Skin epidermis (tissue), 12 donors: ENCODE data around the gene FITM1.

ENCODE experiments used
- H3K27ac ChIP-seq, 21 experiments: fragments of 200-600 bp; sonication (generic) in 11 of 21; one replicate each; pipeline ENCODE4 v1.5.0; 2020; ENCODE audit warnings: mild to moderate bottlenecking in 3 of 21, inconsistent platforms in 2 of 21, moderate library complexity in 2 of 21
- H3K4me3 ChIP-seq, 7 experiments: fragments of 200-600 bp; sonication (generic) in 2 of 7; one replicate each; pipeline ENCODE4 v1.5.0; 2020; ENCODE audit warnings: inconsistent platforms in 2 of 7, mild to moderate bottlenecking in 2 of 7, moderate library complexity in 1 of 7

The FITM1 gene

GRCh38 chr14:24172871-24173281 lies 42.4 kb downstream of the FITM1 start:
- no peak overlapping the region for H3K4me3 ChIP-seq
- no peak overlapping the region for H3K27ac ChIP-seq

DNA sequence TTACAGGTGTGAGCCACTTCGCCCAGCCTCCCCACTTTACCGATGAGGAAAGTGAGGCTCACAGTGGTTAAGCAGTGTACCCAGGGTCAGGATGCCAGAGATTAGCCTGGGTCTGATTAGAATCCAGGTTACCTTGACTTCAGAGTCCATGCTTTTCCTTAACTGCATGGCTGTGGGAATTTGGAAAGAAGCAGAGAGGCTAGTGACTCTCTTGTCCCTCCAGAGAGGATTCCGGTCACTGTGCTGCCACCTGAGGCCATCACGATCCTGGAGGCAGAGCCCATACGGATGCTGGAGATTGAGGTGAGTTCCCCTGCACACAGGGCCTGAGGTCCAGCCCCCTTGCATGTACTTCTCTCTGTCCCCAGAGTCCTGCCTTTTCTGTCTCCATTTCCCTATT lies 46.1 kb downstream of the FITM1 start:
- Histone ChIP-seq H3K27ac (no peak overlapping the region), H3K4me3 (no peak overlapping the region)

DNA sequence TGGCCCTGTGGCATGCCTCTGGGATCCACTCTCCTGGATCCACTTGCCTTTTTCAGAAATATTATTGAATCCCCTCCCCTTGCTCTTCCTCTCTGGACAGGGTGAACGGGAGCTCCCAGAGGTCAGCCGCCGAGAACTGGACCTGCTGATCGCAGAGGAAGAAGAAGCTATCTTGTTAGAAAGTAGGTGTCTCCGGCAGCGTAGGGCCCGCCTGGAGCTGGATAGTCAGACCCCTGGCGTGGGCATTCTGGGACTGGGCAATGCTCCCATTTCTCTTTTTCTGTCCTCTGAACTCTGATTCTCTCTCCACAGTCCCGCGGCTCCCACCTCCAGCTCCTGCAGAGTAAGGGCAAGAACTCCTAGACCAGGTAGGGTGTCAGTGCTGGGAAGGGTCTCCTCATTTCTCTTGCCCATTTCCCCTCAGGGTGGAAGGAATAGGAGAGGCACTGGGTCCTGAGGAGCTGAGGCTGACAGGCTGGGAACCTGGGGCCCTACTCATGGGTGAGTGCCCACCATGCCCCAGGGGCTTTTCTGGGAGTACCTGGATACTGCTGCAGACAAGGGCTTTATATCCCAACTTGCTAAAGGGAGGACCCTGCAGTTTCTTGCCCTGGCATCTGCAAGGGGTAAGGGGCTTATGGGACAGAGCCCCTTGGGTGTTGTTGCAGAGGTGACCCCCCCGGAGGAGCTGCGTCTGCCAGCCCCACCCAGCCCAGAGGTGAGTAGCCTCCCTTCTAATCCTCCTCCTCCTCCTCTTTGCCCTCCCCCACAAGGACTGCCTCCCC lies 46.8 kb downstream of the FITM1 start:
- Histone ChIP-seq H3K27ac (no peak overlapping the region), H3K4me3 (no peak overlapping the region)

GRCh38 chr14:24177891-24178290 lies 47.4 kb downstream of the FITM1 start:
- Histone ChIP-seq H3K4me3 (no peak overlapping the region), H3K27ac (no peak overlapping the region)

DNA sequence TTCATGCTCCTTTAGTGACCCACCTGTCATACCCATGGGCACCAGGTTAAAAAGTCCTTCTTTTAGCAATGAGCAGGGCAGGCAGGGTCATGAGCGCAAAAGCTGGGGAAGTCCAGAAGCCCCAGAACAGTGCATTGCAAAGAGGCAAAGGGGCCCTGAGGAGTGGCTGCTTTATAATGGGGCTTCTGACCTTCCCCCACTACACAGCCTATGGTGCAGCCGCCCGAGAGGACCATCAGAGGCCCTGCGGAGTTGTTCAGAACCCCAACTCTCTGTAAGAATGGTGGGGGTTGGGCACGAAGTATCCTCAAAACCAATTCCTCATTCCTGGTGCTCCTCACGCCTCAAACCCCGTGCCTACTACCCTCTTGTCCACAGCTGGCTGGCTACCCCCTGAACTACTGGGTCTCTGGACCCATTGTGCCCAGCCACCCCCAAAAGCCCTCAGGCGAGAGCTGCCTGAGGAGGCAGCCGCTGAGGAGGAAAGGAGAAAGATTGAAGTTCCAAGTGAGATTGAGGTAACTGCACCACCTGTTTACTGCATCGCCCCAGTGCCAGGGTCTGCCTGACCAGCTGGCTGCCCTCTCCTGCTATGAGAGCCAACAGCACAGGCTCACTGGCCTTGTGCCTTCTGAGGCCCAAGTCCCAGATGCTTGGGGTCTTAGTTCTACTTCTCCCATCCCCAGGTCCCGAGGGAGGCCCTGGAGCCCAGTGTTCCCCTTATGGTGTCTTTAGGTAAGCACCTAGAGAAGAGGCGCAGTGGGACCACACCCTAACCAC lies 48.1 kb downstream of the FITM1 start:
- no peak overlapping the region for H3K4me3 ChIP-seq
- peak overlapping the region in 3 of 21 experiments; percentile 40 to 69 (median 67) for H3K27ac ChIP-seq

DNA sequence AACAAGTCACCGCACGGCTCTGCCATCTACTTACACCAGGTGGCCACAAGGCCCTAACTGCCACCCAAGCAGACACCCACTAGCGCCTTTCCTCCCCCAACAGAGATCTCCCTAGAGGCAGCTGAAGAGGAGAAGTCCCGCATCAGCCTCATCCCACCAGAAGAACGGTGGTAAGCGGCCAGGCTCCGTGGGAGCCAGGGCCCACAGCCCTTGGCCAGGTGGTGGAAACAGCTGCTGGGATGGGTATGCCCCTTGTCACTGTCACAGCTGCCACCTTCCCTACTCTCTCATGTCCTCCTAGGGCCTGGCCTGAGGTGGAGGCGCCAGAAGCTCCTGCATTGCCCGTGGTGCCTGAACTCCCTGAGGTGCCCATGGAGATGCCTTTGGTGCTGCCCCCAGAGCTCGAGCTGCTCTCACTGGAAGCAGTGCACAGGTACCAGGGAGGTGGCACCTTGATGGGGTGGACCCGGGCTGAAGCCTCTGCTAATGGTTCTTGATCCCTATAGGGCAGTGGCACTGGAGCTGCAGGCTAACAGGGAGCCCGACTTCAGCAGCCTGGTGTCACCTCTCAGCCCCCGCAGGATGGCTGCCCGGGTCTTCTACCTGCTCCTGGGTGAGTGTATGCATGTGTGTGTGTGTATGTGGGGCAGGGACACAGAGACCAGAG lies 49.0 kb downstream of the FITM1 start:
- H3K4me3 ChIP-seq: no peak overlapping the region
- H3K27ac ChIP-seq: peak overlapping the region in 7 of 21 experiments; percentile 29 to 69 (median 63)

DNA sequence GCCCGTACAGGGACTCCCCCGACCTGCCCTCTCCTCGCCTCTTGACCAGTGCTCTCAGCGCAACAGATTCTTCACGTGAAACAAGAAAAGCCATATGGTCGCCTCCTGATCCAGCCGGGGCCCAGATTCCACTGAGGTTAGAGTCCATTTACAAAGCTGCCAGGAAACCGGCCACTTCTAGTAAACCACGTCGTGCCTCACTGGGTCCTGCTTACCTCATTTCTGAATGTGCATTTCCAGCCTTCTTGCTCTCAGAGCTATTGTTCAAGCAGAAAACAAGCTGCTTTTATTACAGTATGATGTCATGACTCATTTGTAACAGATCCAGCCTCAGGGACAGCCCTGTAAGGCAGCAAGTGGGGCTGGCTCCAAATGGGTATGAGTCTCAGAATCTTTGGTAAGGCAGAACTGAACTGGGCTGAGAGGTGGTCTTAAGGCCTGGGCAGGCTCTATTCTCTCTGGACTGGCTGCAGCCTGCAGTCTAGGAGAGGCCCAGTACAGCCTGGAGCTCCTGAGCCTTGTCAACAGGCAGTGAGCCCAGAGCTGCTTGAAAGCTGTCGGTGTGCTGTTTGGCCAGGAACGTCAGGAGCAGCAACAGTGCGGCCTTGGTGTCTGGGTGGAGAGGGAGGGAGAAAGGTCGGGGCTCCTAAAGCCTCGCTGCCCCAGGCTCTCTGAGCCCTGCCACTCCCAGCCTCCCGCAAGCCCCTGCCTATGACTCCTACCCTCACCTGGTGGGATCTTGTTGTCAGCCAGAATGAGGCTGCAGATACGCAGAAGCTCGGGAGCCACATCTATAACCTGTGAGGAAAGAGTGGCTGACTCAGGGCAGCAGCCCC lies 49.7 kb downstream of the FITM1 start:
- no peak overlapping the region for H3K4me3 ChIP-seq
- peak overlapping the region in 8 of 21 experiments; percentile 21 to 69 (median 62) for H3K27ac ChIP-seq

DNA sequence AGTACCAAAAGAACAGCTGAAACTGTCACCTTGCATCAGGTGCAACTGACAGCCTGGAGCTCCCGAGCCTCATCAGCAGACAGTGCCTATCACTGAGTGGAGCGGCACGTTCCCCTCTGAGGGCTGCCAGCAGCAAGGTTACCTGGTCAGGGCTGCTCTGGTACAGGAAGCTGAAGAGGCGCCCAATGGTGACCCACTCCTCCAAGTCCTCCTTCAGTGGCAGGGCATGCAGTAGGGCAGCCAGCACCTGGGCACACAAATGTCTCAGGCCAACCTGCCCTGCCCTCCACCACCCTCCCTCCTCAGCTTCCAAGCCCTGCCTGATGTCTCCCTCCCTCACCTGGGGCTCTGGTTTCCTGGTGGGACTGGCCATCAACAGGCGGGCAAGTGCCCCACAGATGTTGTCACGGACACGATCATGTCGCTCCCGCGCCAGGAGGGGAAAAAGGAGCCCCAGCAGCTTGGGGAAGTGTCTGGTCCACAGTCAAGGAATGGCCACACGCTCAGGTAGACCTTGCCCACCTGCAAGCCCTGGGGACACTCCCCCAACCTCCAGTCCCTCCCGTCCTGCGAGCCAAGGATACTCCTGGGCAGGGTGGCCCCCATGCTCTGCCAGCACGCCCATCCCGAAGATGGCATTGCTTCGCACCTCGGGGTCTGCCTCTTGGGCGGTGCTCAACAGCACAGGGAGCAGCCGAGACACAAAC lies 51.1 kb downstream of the FITM1 start:
- H3K4me3 ChIP-seq: no peak overlapping the region
- no peak overlapping the region for H3K27ac ChIP-seq
